ENCODE results near the gene USF3.

GRCh38 chr3:113707835-113708234, 11.4 kb upstream of the USF3 start:
- TF ChIP-seq POLR2A (IDR thresholded peaks at IDR 0.05) = no peak
- no peak for TF ChIP-seq CTCF (IDR thresholded peaks at IDR 0.05)

Data from stomach (tissue), 4 donors.